IMR-90 (cell line): ENCODE results near the gene MAPRE2. TPM values are rescaled to one million over a fixed set of nuclear protein-coding genes. Genes with fewer than 3 reads are reported as not detected.

Experiments used
- ATAC-seq: fragments of 200-7000 bp; cut with Tn5 transposase; 2 replicates; pipeline ENCODE4 v1.9.1; 2020; ENCODE audit warnings: low read depth, mild to moderate bottlenecking, moderate library complexity
- BruUV-seq: library from RNA; stranded (reverse); fragments of 400-500 nt; replicated peaks from 2 replicates; lab custom pipeline; 2021; lab: Mats Ljungman, UMichigan
- CTCF ChIA-PET: fragments of 300-600 bp; formaldehyde crosslinking; extraction: SDS; loops from one replicate; lab custom pipeline; 2021; ENCODE audit warnings: antibody characterized with exemption; lab: Yijun Ruan, JAX
- POLR2A ChIA-PET: fragments of 300-600 bp; sonication (Branson Sonifier 250); formaldehyde crosslinking; loops from one replicate; lab custom pipeline; 2022; ENCODE audit warnings: antibody characterized with exemption; ENCODE audit not compliant: unreplicated experiment; lab: Charles Lee
- DNase-seq: peaks from one replicate; pipeline ENCODE4 v3.0.0; 2013
- H2AFZ ChIP-seq: replicated peaks from 2 replicates; pipeline ENCODE3; 2013; ENCODE audit warnings: low read length, mild to moderate bottlenecking; ENCODE audit not compliant: poor library complexity
- H2AK5ac ChIP-seq: 2 replicates; pipeline ENCODE4 v1.6.1; 2013; ENCODE audit warnings: low read depth, low read length, inconsistent platforms
- H2AK9ac ChIP-seq: replicated peaks from 2 replicates; pipeline ENCODE3; 2013; ENCODE audit warnings: mild to moderate bottlenecking, low read depth, low read length, moderate library complexity; ENCODE audit not compliant: poor library complexity
- H2BK120ac ChIP-seq: 2 replicates; pipeline ENCODE4 v1.6.1; 2013; ENCODE audit warnings: low read depth, low read length, inconsistent platforms
- H2BK15ac ChIP-seq: 3 replicates; pipeline ENCODE4 v1.6.1; 2013; ENCODE audit warnings: low read depth, low read length, inconsistent platforms
- H2BK20ac ChIP-seq: 2 replicates; pipeline ENCODE4 v1.6.1; 2013; ENCODE audit warnings: low read depth, mild to moderate bottlenecking, inconsistent platforms, low read length, moderate library complexity
- H2BK5ac ChIP-seq: 2 replicates; pipeline ENCODE4 v1.6.1; 2013; ENCODE audit warnings: mild to moderate bottlenecking, low read depth, low read length, inconsistent platforms; ENCODE audit not compliant: poor library complexity, severe bottlenecking
- H3K14ac ChIP-seq: replicated peaks from 2 replicates; pipeline ENCODE4 v1.6.1; 2013; ENCODE audit warnings: low read depth, low read length, inconsistent platforms
- H3K18ac ChIP-seq: 2 replicates; pipeline ENCODE4 v1.6.1; 2013; ENCODE audit warnings: low read depth, low read length, control low read depth
- H3K23ac ChIP-seq: 2 replicates; pipeline ENCODE4 v1.6.1; 2013; ENCODE audit warnings: low read depth, low read length, inconsistent platforms
- H3K27ac ChIP-seq: 2 replicates; pipeline ENCODE4 v1.5.1; 2013; ENCODE audit warnings: mild to moderate bottlenecking, control low read depth, low read length; ENCODE audit not compliant: insufficient read depth
- H3K27me3 ChIP-seq: 2 replicates; pipeline ENCODE4 v1.6.1; 2013; ENCODE audit warnings: low read length; ENCODE audit not compliant: control insufficient read depth, insufficient read depth
- H3K36me3 ChIP-seq: 2 replicates; pipeline ENCODE4 v1.6.1; 2013; ENCODE audit warnings: low read length, mixed read lengths; ENCODE audit not compliant: control insufficient read depth, insufficient read depth
- H3K4ac ChIP-seq: 2 replicates; pipeline ENCODE4 v1.6.1; 2013; ENCODE audit warnings: low read depth, low read length, inconsistent platforms
- H3K4me1 ChIP-seq: 2 replicates; pipeline ENCODE4 v1.6.1; 2013; ENCODE audit warnings: low read length, mixed read lengths; ENCODE audit not compliant: control insufficient read depth, insufficient read depth
- H3K4me2 ChIP-seq: 2 replicates; pipeline ENCODE4 v1.6.1; 2013; ENCODE audit warnings: low read depth, mild to moderate bottlenecking, control low read depth, low read length, moderate library complexity
- H3K4me3 ChIP-seq: 2 replicates; pipeline ENCODE4 v1.5.1; 2013; ENCODE audit warnings: low read depth, mild to moderate bottlenecking, control low read depth, low read length, moderate library complexity; ENCODE audit not compliant: insufficient read depth
- H3K56ac ChIP-seq: 2 replicates; pipeline ENCODE4 v1.6.1; 2013; ENCODE audit warnings: low read length, inconsistent platforms; ENCODE audit not compliant: insufficient read depth; ENCODE audit errors: extremely low read depth
- H3K79me1 ChIP-seq, 2 experiments: 2 replicates each; pipeline ENCODE4 v1.6.1; 2013; ENCODE audit warnings: low read length in 2 of 2, inconsistent platforms in 1 of 2, low read depth in 1 of 2
- H3K9ac ChIP-seq: 2 replicates; pipeline ENCODE4 v1.6.1; 2013; ENCODE audit warnings: low read depth, low read length, control low read depth
- H3K9me1 ChIP-seq: 2 replicates; pipeline ENCODE4 v1.6.1; 2013; ENCODE audit warnings: low read length, inconsistent platforms; ENCODE audit not compliant: insufficient read depth
- H3K9me3 ChIP-seq: 2 replicates; pipeline ENCODE4 v1.6.1; 2013; ENCODE audit warnings: low read length; ENCODE audit not compliant: control insufficient read depth, insufficient read depth
- H4K20me1 ChIP-seq: 2 replicates; pipeline ENCODE4 v1.6.1; 2013; ENCODE audit warnings: low read length, inconsistent platforms; ENCODE audit not compliant: insufficient read depth
- H4K5ac ChIP-seq: 2 replicates; pipeline ENCODE4 v1.6.1; 2013; ENCODE audit warnings: mild to moderate bottlenecking, low read depth, low read length, control low read depth
- H4K8ac ChIP-seq, 2 experiments: 2 replicates each; pipeline ENCODE4 v1.6.1; 2013; ENCODE audit warnings: low read depth in 2 of 2, low read length in 2 of 2, control low read depth in 1 of 2, inconsistent platforms in 1 of 2
- H4K91ac ChIP-seq: 2 replicates; pipeline ENCODE4 v1.6.1; 2013; ENCODE audit warnings: low read depth, low read length, inconsistent platforms; ENCODE audit not compliant: insufficient read depth
- BHLHE40 ChIP-seq: fragments of 150-350 bp; IDR thresholded peaks from 2 replicates; pipeline ENCODE4 v1.6.1; 2016; ENCODE audit warnings: mild to moderate bottlenecking, low read depth, low read length
- CEBPB ChIP-seq: IDR thresholded peaks from 2 replicates; pipeline ENCODE4 v1.6.1; 2012; ENCODE audit warnings: low read depth, low read length, improper control_type of control experiment
- CHD1 ChIP-seq: IDR thresholded peaks from 2 replicates; pipeline ENCODE4 v1.6.1; 2012; ENCODE audit warnings: low read depth, low read length, improper control_type of control experiment
- FOS ChIP-seq: fragments of 150-350 bp; IDR thresholded peaks from 2 replicates; pipeline ENCODE4 v1.6.1; 2016; ENCODE audit warnings: low read depth, low read length
- MAFK ChIP-seq: IDR thresholded peaks from 2 replicates; pipeline ENCODE4 v1.6.1; 2012; ENCODE audit warnings: low read depth, low read length, improper control_type of control experiment
- MAZ ChIP-seq: IDR thresholded peaks from 2 replicates; pipeline ENCODE4 v1.6.1; 2012; ENCODE audit warnings: low read depth, mild to moderate bottlenecking, low read length, improper control_type of control experiment, moderate library complexity, borderline replicate concordance
- MXI1 ChIP-seq: IDR thresholded peaks from 2 replicates; pipeline ENCODE4 v1.6.1; 2012; ENCODE audit warnings: low read depth, mild to moderate bottlenecking, low read length, moderate library complexity, borderline replicate concordance
- NFE2L2 ChIP-seq: fragments of 150-350 bp; IDR thresholded peaks from 2 replicates; pipeline ENCODE4 v1.6.1; 2016; ENCODE audit warnings: low read depth, mild to moderate bottlenecking, low read length
- POLR2A ChIP-seq: IDR thresholded peaks from 2 replicates; pipeline ENCODE4 v1.6.1; 2012; ENCODE audit warnings: mild to moderate bottlenecking, low read depth, low read length
- RAD21 ChIP-seq: IDR thresholded peaks from 2 replicates; pipeline ENCODE4 v1.6.1; 2012; ENCODE audit warnings: low read length, improper control_type of control experiment
- RFX5 ChIP-seq: IDR thresholded peaks from 2 replicates; pipeline ENCODE4 v1.8.0; 2012; ENCODE audit warnings: low read depth, mild to moderate bottlenecking, low read length, moderate library complexity
- SMC3 ChIP-seq: fragments of 150-350 bp; IDR thresholded peaks from 2 replicates; pipeline ENCODE4 v1.6.1; 2016; ENCODE audit warnings: low read depth, mild to moderate bottlenecking, antibody characterized with exemption, low read length, moderate library complexity
- USF2 ChIP-seq: fragments of 150-350 bp; IDR thresholded peaks from 2 replicates; pipeline ENCODE4 v1.6.1; 2017; ENCODE audit warnings: mild to moderate bottlenecking, antibody characterized with exemption, low read length, low read depth
- WGBS, 2 experiments: methylation state at CpG; one replicate each; pipeline versions ENCODE4 v1.1.5 to v1.1.7; 2013; ENCODE audit warnings: missing lambda C conversion rate in 2 of 2; ENCODE audit not compliant: insufficient read length in 1 of 2; ENCODE audit errors: extremely low coverage in 2 of 2; 5-methylcytosine and 5-hydroxymethylcytosine counted together
- dilution Hi-C: fragments of 300-500 bp; cut with HindIII; formaldehyde crosslinking; loops from one replicate; pipeline ENCODE4 v1.14.3; 2018; ENCODE audit warnings: low sequenced_read_pairs; ENCODE audit not compliant: unreplicated experiment
- in situ Hi-C: fragments of 300-500 bp; cut with MboI; formaldehyde crosslinking; loops from 3 replicates; pipeline ENCODE4 v1.14.3; 2019; ENCODE audit warnings: low sequenced_read_pairs, inconsistent platforms, mixed read lengths
- intact Hi-C: fragments of 100-400 bp; cut with micrococcal nuclease; formaldehyde crosslinking; loops from 2 replicates; pipeline ENCODE4 v1.10.0; 2022
- polyA plus RNA-seq, 3 experiments: library from polyadenylated mRNA; depleted of rRNA; stranded (reverse); fragments of >200 nt; gene quantifications; 2 replicates each; pipeline ENCODE4 v1.2.3, GENCODE V29; 2012; ENCODE audit warnings: low replicate concordance in 1 of 3
- total RNA-seq: library from RNA; depleted of rRNA; stranded (reverse); fragments of >200 nt; gene quantifications from 2 replicates; pipeline ENCODE4 v1.2.3, GENCODE V29; 2012
- TF ChIP-seq, protein P1 (sequence below): fragments of 150-350 bp; IDR thresholded peaks from 2 replicates; pipeline ENCODE4 v1.6.1; 2016; ENCODE audit warnings: low read depth, mild to moderate bottlenecking, low read length, moderate library complexity, borderline replicate concordance

MAPRE2 gene
- total and polyA plus RNA-seq, 2 of the 4 experiments (the other 2 are of a cell fraction): 19.6 to 23.8 TPM

DNA sequence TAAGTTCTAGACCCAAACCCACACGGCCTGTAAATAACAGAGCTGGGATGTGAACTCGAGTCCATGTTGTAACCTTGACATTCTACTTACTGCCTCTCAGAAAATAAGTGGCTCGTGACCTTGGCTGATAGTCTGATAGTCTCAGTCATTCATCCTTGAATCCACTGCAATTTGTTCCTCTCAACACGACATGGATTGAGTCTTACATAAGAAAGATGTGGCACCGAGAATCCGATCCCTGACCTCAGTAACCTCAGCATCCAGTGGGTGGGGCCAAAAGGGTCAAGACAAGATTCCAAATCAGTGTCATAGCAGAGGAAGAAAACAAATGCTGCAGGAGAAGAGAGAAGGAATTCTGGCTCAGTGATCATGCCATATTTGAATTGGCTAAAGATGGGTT, 97.6 kb downstream of the MAPRE2 start:
- H3K14ac ChIP-seq: no peak overlapping the region
- no peak overlapping the region for H4K91ac ChIP-seq
- dilution Hi-C loops: no loop called here
- DNase-seq: no peak
- H3K4ac ChIP-seq: no peak overlapping the region
- H2AK9ac ChIP-seq: no peak overlapping the region
- H3K9ac ChIP-seq: no peak overlapping the region
- no peak overlapping the region for H3K4me2 ChIP-seq
- 0 out of 2 replicates have a peak, but pooled peaks cover 14% of the 10 kb centered on the region for H3K9me1 ChIP-seq
- POLR2A ChIA-PET: no interaction called here
- peaks cover 3% of the 10 kb centered on the region; the same call in 1 of the 2 replicates for H3K36me3 ChIP-seq
- no peak for ATAC-seq
- H3K18ac ChIP-seq: no peak overlapping the region
- H3K4me3 ChIP-seq: no peak overlapping the region
- H2BK20ac ChIP-seq: no peak overlapping the region
- no peak overlapping the region for H2BK120ac ChIP-seq
- H4K8ac ChIP-seq: no peak overlapping the region
- H2AFZ ChIP-seq: no peak overlapping the region
- 85% methylated on average over 2 of the region's 6 CpGs; no CpG with 5 or more reads in 1 of the 2 experiments for WGBS, 2 experiments
- no peaks in the 10 kb centered on the region for H3K9me3 ChIP-seq
- no peak overlapping the region for H2BK15ac ChIP-seq
- H3K23ac ChIP-seq: no peak overlapping the region
- no peak overlapping the region for H3K56ac ChIP-seq
- no peaks in the 10 kb centered on the region for H3K79me1 ChIP-seq
- no peak overlapping the region for H4K5ac ChIP-seq
- H3K27me3 ChIP-seq: no peaks in the 10 kb centered on the region
- H3K4me1 ChIP-seq: no peaks in the 10 kb centered on the region
- no peak overlapping the region for H2BK5ac ChIP-seq
- CTCF ChIA-PET: interaction anchor here (0.8 to 1.4 kb wide), 2 partner anchors 132 to 272 kb away, joined by 3 to 5 read pairs; no protein-coding TSS in a partner anchor
- no peak overlapping the region for H2AK5ac ChIP-seq
- no peaks in the 10 kb centered on the region for H4K20me1 ChIP-seq
- H3K27ac ChIP-seq: no peak overlapping the region
- intact Hi-C loops: no loop called here
- BruUV-seq: no TSS peak
- TF ChIP-seq CEBPB (no peak), MAZ (no peak), USF2 (no peak), CHD1 (no peak), FOS (no peak), BHLHE40 (no peak), RFX5 (no peak), MXI1 (no peak), MAFK (no peak), SMC3 (no peak), NFE2L2 (no peak), RAD21 (no peak), POLR2A (no peak)
- TF ChIP-seq, protein P1, sequence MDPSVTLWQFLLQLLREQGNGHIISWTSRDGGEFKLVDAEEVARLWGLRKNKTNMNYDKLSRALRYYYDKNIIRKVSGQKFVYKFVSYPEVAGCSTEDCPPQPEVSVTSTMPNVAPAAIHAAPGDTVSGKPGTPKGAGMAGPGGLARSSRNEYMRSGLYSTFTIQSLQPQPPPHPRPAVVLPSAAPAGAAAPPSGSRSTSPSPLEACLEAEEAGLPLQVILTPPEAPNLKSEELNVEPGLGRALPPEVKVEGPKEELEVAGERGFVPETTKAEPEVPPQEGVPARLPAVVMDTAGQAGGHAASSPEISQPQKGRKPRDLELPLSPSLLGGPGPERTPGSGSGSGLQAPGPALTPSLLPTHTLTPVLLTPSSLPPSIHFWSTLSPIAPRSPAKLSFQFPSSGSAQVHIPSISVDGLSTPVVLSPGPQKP: no peak
- in situ Hi-C loops: no loop called here
